SW 1271 (cell line): ENCODE results near the gene LIG4.
"Not testable (repeated sequence)": the region's sequence is repeated elsewhere in the genome, so short reads cannot be mapped to it uniquely, and the experiment has no call there.

Experiments used
- DNase-seq, 2 experiments: peaks; one replicate each; lab custom pipeline; 2025; lab: John Stamatoyannopoulos, UW

The LIG4 gene

GRCh38 chr13:108215436-108215835, at the start of gene LIG4:
TSS of gene LIG4 (minus strand) at chr13:108215536. CDS start at chr13:108211268, 4,268 bp downstream.
- peak; percentile 5 to 43 for DNase-seq

GRCh38 chr13:108263621-108264355, 48.5 kb upstream of the LIG4 start:
- DNase-seq: no peak

- no peak for DNase-seq
Observed at GRCh38 chr13:108257248-108257647, 41.9 kb upstream of the LIG4 start.

GRCh38 chr13:108249150-108249549, 33.8 kb upstream of the LIG4 start:
- no peak for DNase-seq

- no peak for DNase-seq
Observed at GRCh38 chr13:108230377-108230776, 15.0 kb upstream of the LIG4 start.

GRCh38 chr13:108227651-108228272, 12.4 kb upstream of the LIG4 start:
- no peak for DNase-seq

- DNase-seq: no peak
Observed at GRCh38 chr13:108226184-108226583, 10.8 kb upstream of the LIG4 start.

GRCh38 chr13:108225440-108225839, 10.1 kb upstream of the LIG4 start:
- DNase-seq: no peak

- DNase-seq: no peak
Observed at GRCh38 chr13:108223687-108224503, 8.6 kb upstream of the LIG4 start.

- DNase-seq: no peak
Observed at GRCh38 chr13:108220041-108220440, 4.7 kb upstream of the LIG4 start.

GRCh38 chr13:108218044-108218974, 3.0 kb upstream of the LIG4 start, which contains the start of gene ABHD13:
TSS of gene ABHD13 (plus strand) at chr13:108218392. CDS start at chr13:108229219, 10,827 bp downstream.
- DNase-seq: peak; percentile 18 to 62

GRCh38 chr13:108217307-108218043, 2.1 kb upstream of the LIG4 start:
- DNase-seq: not testable (repeated sequence)

GRCh38 chr13:108214441-108215271, 680 bp downstream of the LIG4 start:
- no peak for DNase-seq

GRCh38 chr13:108213946-108214345, 1.4 kb downstream of the LIG4 start:
- no peak for DNase-seq

GRCh38 chr13:108212886-108213285, 2.5 kb downstream of the LIG4 start:
- DNase-seq: no peak

GRCh38 chr13:108210551-108210950, 4.8 kb downstream of the LIG4 start:
- DNase-seq: no peak

- DNase-seq: no peak
Observed at GRCh38 chr13:108200781-108201398, 14.4 kb downstream of the LIG4 start.

GRCh38 chr13:108195861-108196260, 19.5 kb downstream of the LIG4 start:
- no peak for DNase-seq

GRCh38 chr13:108195146-108195545, 20.2 kb downstream of the LIG4 start:
- DNase-seq: no peak
